ENCODE measurements around the gene CA5B. TPM values are rescaled to one million over a fixed set of nuclear protein-coding genes. Genes with fewer than 3 reads are reported as not detected.
"Not testable (repeated sequence)": the region's sequence is repeated elsewhere in the genome, so short reads cannot be mapped to it uniquely, and the experiment has no call there.

The CA5B gene
- total RNA-seq = 1 to 10 TPM; 5.4 to 5.9 TPM

GRCh38 chrX:15737959-15738902, at the start of gene CA5B:
Gene CA5B (plus strand): TSS chrX:15738270. CDS start chrX:15750024, 11,754 bp downstream.
- DNase-seq = peak; percentile 92
- H3K36me3 Mint-ChIP-seq = peaks cover 12% of the 10 kb centered on the region
- no peaks in the 10 kb centered on the region for H3K9me3 Mint-ChIP-seq
- H3K27ac Mint-ChIP-seq = peak within 1 kb of the TSS; percentile 70
- H3K4me3 Mint-ChIP-seq = peak within 1 kb of the TSS; percentile 83
- no peaks in the 10 kb centered on the region for H3K27me3 Mint-ChIP-seq
- H3K4me1 Mint-ChIP-seq = peaks cover 21% of the 10 kb centered on the region

GRCh38 chrX:15694941-15695451, 43.1 kb upstream of the CA5B start:
- Mint-ChIP-seq H3K4me3 (no peak overlapping the region), H3K36me3 (peaks cover 18% of the 10 kb centered on the region), H3K27me3 (no peaks in the 10 kb centered on the region), H3K9me3 (no peaks in the 10 kb centered on the region), H3K4me1 (peaks cover 5% of the 10 kb centered on the region), H3K27ac (peak overlapping the region; percentile 47)
- DNase-seq = no peak

DNA sequence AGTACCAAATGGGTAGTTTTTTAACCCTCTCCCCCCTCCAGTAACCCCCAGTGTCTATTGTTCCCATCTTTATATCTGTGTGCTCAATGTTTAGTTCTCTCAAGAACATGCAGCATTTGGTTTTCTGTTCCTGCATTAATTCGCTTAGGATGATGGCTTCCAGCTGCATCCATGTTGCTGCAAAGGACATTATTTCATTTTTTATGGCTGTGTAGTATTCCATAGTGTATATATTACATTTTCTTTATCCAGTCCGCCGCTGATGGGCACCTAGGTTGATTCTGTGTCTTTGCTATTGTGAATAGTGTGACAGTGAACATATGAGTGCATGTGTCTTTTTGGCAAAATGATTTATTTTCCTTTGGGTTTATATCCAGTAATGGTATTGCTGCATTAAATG, 41.6 kb upstream of the CA5B start:
- H3K9me3 Mint-ChIP-seq = no peaks in the 10 kb centered on the region
- no peaks in the 10 kb centered on the region for H3K27me3 Mint-ChIP-seq
- no peak overlapping the region for H3K4me3 Mint-ChIP-seq
- peaks cover 12% of the 10 kb centered on the region for H3K36me3 Mint-ChIP-seq
- no peak overlapping the region for H3K27ac Mint-ChIP-seq
- peaks cover 5% of the 10 kb centered on the region for H3K4me1 Mint-ChIP-seq
- DNase-seq = no peak

DNA sequence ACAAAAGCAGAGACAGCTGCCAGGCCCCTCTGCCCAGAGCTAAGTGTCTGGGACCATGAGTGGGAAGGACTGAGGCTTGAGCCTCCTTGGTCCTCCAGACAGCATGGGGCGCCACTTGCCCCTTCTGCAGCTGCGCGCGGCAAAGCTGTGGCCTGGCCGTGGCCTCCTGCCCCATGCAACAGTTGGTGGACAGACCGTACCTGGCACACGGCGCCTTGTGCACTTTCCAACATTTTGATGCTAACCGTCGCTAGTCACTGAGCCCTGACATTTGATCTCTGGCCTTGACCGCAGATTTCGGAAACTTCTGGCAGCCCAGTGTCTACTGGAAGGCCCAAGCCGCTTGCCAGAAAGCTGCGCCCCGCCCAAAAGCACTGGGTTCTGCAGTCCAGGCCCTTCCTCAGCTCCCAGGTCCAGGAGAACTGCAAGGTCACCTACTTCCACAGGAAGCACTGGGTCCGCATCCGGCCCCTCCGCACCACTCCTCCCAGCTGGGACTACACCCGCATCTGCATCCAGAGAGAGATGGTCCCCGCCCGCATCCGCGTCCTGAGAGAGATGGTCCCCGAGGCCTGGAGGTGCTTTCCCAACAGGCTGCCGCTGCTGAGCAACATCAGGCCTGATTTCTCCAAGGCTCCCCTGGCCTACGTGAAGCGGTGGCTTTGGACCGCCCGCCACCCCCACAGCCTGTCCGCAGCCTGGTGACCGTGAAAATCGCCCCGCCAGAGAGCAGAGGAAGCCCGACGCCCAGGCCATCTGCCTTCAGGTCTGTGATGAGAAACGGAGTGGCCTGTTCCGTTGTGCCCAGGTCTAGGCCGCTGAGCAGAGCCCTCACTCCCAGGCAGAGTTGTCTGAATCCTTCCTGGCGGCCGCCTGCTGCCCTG, 35.3 kb upstream of the CA5B start:
- Mint-ChIP-seq H3K27ac (no peak overlapping the region), H3K4me3 (no peak overlapping the region), H3K27me3 (no peaks in the 10 kb centered on the region), H3K9me3 (no peaks in the 10 kb centered on the region), H3K36me3 (no peaks in the 10 kb centered on the region), H3K4me1 (no peaks in the 10 kb centered on the region)
- no peak for DNase-seq

DNA sequence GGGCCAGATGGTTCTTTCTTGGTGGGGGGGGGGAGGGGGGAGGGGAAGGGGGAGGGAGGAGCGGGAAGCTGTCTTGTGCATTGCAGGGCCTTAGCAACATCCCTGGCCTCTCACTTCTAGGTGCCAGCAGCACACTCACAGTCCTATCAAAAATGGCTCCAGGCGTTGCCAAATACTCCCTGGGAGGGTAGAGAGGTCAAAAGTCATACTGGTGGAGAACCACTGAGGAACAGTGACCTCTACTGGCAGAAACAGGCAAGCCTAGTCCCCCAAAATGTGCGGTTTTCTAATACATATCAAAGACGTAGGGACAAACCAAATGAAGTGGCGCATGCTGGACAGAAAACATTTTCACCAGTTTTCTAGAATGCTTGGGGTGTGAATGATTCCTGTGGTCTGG, 34.3 kb upstream of the CA5B start:
- H3K27me3 Mint-ChIP-seq = not testable (repeated sequence)

GRCh38 chrX:15704273-15704672, 33.8 kb upstream of the CA5B start:
- not testable (repeated sequence) for H3K4me3 Mint-ChIP-seq, H3K27ac Mint-ChIP-seq, H3K36me3 Mint-ChIP-seq, H3K9me3 Mint-ChIP-seq, H3K27me3 Mint-ChIP-seq, DNase-seq, H3K4me1 Mint-ChIP-seq

More for the DNA sequence above, 34.3 kb upstream of the CA5B start:
- not testable (repeated sequence) for H3K4me1 Mint-ChIP-seq, H3K36me3 Mint-ChIP-seq, DNase-seq, H3K27ac Mint-ChIP-seq, H3K9me3 Mint-ChIP-seq, H3K4me3 Mint-ChIP-seq

DNA sequence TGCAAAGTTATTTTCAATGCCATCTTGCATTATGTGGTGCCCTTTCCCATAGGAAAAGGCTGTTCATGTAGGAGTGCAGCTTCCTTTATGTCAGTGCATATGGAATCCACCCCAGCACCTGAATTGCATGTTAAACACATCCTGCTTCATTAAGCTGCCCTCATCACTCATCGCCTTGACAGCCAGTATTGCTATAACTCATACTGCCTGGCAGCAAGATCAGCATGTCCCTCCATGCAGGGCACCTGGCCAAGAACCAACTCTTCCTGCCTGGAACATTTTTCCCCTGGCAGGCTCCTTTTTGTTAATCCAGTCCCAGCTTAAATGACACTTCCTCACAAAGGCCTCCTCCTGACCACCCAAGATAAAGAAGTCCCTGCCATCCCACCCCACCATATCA, 23.5 kb upstream of the CA5B start:
- H3K27ac Mint-ChIP-seq = no peak overlapping the region

DNA sequence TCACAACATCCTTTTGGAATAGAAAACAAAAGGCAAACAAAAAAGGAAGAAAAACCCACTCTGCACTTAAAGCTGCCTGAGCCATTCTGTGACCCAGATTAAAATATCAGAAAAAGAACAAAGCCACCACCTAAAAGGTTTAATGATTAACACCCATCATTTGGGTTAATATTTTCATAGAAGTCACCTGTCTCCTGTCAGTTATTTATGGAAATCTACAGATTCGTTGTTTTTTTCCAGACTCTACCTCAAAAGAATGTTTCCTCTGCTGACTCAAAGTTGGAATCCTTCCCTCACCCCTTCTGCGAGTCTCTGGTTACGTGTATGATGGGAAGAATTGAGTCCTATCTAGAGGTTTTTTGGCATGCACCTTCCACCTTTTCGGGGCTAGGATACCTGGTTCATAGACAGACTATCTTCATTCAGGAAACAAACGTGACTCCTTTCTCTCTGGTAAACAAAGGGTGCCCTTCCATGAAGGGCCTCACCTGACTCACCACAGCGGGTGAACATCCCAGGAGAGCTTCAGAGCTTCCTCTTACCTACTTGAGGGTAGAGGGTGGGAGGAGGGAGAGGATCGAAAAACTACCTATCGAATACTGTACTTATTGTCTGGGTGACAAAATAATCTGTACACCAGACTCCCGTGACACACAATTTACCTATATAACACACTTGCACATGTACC, 19.6 kb upstream of the CA5B start:
- DNase-seq = no peak
- Mint-ChIP-seq H3K4me3 (no peak overlapping the region), H3K9me3 (no peaks in the 10 kb centered on the region), H3K27ac (no peak overlapping the region), H3K27me3 (no peaks in the 10 kb centered on the region), H3K36me3 (peaks cover 7% of the 10 kb centered on the region), H3K4me1 (peaks cover 5% of the 10 kb centered on the region)

More for the DNA sequence above, 23.5 kb upstream of the CA5B start:
- Mint-ChIP-seq H3K9me3 (no peaks in the 10 kb centered on the region), H3K27me3 (no peaks in the 10 kb centered on the region), H3K4me3 (no peak overlapping the region), H3K36me3 (peaks cover 7% of the 10 kb centered on the region), H3K4me1 (peaks cover 3% of the 10 kb centered on the region)
- DNase-seq = no peak

GRCh38 chrX:15719324-15719968, 18.6 kb upstream of the CA5B start:
- H3K27ac Mint-ChIP-seq = no peak overlapping the region
- H3K9me3 Mint-ChIP-seq = no peaks in the 10 kb centered on the region
- peaks cover 10% of the 10 kb centered on the region for H3K4me1 Mint-ChIP-seq
- no peak overlapping the region for H3K4me3 Mint-ChIP-seq
- H3K27me3 Mint-ChIP-seq = no peaks in the 10 kb centered on the region
- H3K36me3 Mint-ChIP-seq = peaks cover 7% of the 10 kb centered on the region
- DNase-seq = no peak

DNA sequence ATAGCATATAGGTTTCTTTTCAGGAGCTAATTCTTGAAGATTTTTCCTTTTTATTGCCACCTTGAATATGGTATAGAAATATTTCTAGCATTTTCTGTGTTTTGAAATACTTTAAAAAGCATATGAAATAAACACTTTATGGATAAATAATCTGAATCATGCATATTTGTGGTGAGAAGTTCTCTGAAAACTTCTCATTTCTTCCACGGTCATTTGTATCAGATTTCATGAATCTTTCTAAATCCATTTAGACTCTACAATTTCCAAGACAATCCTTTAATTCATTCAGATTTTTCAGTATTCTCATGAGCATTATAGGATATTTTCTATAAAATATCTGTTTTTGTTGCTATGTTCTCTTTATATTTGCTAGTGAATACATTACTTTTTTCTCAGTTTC, 16.2 kb upstream of the CA5B start:
- DNase-seq = no peak
- H3K9me3 Mint-ChIP-seq = no peaks in the 10 kb centered on the region
- H3K27ac Mint-ChIP-seq = no peak overlapping the region
- H3K27me3 Mint-ChIP-seq = no peaks in the 10 kb centered on the region
- H3K36me3 Mint-ChIP-seq = peaks cover 3% of the 10 kb centered on the region
- peaks cover 10% of the 10 kb centered on the region for H3K4me1 Mint-ChIP-seq
- no peak overlapping the region for H3K4me3 Mint-ChIP-seq

DNA sequence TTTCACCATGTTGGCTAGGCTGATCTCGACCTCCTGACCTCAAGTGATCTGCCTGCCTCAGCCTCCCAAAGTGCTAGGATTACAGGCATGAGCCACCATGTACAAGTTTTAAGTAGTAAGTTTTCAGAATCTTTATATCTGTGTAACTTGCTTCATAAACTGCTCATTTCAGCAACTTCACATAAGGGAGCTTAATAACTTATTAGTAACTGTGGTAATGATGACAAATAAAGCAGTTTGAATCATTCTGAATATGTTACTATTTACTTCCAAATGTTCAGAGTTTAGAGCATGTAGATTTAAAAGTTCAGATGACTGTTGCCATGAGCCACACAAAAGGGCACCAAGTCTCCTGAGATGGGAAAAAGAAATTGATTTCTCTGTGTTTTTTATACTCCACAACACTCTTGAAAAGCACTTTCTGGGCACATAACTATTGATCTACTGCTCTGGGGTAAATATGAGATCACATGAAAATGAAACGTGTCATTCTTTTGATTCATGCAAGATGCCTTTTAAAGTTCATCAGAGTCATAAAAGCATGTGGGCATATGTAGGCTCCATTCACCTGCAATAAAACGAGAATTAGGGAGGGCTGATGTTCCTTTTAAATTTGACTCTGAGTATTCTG, 14.1 kb upstream of the CA5B start:
- H3K4me1 Mint-ChIP-seq = peaks cover 7% of the 10 kb centered on the region

DNA sequence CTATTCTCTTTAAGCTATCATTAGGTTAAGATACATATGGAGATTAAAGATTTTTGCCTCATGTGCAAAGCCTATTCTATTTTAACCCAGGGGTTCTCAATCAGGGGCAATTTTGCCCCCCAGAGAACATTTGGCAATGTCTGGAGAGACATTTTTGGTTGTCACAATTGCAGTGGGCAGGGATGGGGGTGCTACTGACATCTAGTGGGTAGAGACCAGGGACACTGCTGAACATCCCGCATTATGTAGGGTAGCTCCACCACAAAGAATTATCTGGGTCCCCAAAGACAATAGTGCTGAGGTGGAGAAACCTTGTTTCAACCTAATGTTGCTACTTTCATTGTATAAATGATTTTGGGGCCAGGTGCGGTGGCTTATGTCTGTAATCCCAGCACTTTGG, 13.2 kb upstream of the CA5B start:
- Mint-ChIP-seq H3K9me3 (no peaks in the 10 kb centered on the region), H3K4me3 (no peak overlapping the region), H3K4me1 (peaks cover 7% of the 10 kb centered on the region), H3K36me3 (peaks cover 6% of the 10 kb centered on the region), H3K27ac (no peak overlapping the region), H3K27me3 (no peaks in the 10 kb centered on the region)
- no peak for DNase-seq

More for the DNA sequence above, 14.1 kb upstream of the CA5B start:
- no peak for DNase-seq
- no peak overlapping the region for H3K4me3 Mint-ChIP-seq
- H3K27ac Mint-ChIP-seq = no peak overlapping the region
- H3K9me3 Mint-ChIP-seq = no peaks in the 10 kb centered on the region
- peaks cover 6% of the 10 kb centered on the region for H3K36me3 Mint-ChIP-seq
- H3K27me3 Mint-ChIP-seq = no peaks in the 10 kb centered on the region

- H3K27ac Mint-ChIP-seq, H3K36me3 Mint-ChIP-seq, H3K9me3 Mint-ChIP-seq, H3K4me3 Mint-ChIP-seq, H3K27me3 Mint-ChIP-seq, DNase-seq, H3K4me1 Mint-ChIP-seq: not testable (repeated sequence)
Observed at GRCh38 chrX:15731368-15731767, 6.7 kb upstream of the CA5B start.
